A549 (cell line): Measurements from ENCODE around the gene RAB32.

ENCODE experiments used
- EP300 ChIP-seq, 2 experiments: fragments of >200 bp; sonication (Bioruptor Twin); formaldehyde crosslinking; IDR thresholded peaks; 2 replicates in 1 of 2; 3 replicates in 1 of 2; pipeline ENCODE4 v1.6.1; 2016 to 2017
- JUN ChIP-seq, 2 experiments: fragments of >200 bp; sonication (Bioruptor Twin); formaldehyde crosslinking; IDR thresholded peaks; 2 replicates in 1 of 2; 3 replicates in 1 of 2; pipeline ENCODE4 v1.6.1; 2016 to 2017
- POLR2A ChIP-seq: IDR thresholded peaks from 2 replicates; pipeline ENCODE4 v1.6.1; 2012; ENCODE audit warnings: mild to moderate bottlenecking, low read length
- RFX5 ChIP-seq: fragments of 450-650 bp; IDR thresholded peaks from 2 replicates; pipeline ENCODE4 v1.7.1; 2014; ENCODE audit warnings: antibody characterized with exemption, mild to moderate bottlenecking, moderate library complexity
- ZFP36 ChIP-seq: fragments of 450-650 bp; IDR thresholded peaks from 2 replicates; pipeline ENCODE4 v1.6.1; 2014; ENCODE audit warnings: borderline replicate concordance; ENCODE audit not compliant: partially characterized antibody
- ZNF302 ChIP-seq: fragments of 250-450 bp; sonication (Bioruptor Pico); IDR thresholded peaks from 2 replicates; pipeline ENCODE4 v1.9.0; 2021; ENCODE audit warnings: inconsistent platforms, mild to moderate bottlenecking, moderate library complexity
- TF ChIP-seq, protein P1 (sequence below): fragments of >200 bp; sonication (Bioruptor Twin); formaldehyde crosslinking; IDR thresholded peaks from 3 replicates; pipeline ENCODE4 v1.5.1; 2016
- TF ChIP-seq, protein P2 (sequence below): IDR thresholded peaks from 2 replicates; pipeline ENCODE4 v1.6.1; 2012
- TF ChIP-seq, protein P3 (sequence below): fragments of 250-450 bp; sonication (Bioruptor Pico); IDR thresholded peaks from 2 replicates; pipeline ENCODE4 v1.5.0; 2020; ENCODE audit warnings: low read depth, mild to moderate bottlenecking, moderate library complexity

DNA sequence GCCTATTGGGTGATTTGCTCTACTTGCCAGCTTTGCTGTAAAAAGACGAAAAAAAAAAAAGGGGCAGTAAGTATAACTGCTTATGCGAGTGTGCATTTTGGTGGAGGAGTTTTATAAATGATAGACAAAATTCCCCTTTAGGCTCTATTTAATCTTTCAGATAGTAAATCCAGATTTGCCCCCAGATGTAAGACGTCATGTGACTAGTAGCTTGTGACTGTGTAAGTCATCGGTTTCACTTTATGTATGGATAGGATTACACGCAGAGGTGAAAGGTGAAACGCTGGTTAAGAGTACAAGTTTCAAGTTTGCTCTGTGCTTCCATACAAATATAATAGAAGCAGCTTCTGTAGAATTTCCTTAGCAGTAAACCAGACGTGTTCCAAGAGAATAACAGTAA, 7.9 kb downstream of the RAB32 start:
- TF ChIP-seq, protein P1, sequence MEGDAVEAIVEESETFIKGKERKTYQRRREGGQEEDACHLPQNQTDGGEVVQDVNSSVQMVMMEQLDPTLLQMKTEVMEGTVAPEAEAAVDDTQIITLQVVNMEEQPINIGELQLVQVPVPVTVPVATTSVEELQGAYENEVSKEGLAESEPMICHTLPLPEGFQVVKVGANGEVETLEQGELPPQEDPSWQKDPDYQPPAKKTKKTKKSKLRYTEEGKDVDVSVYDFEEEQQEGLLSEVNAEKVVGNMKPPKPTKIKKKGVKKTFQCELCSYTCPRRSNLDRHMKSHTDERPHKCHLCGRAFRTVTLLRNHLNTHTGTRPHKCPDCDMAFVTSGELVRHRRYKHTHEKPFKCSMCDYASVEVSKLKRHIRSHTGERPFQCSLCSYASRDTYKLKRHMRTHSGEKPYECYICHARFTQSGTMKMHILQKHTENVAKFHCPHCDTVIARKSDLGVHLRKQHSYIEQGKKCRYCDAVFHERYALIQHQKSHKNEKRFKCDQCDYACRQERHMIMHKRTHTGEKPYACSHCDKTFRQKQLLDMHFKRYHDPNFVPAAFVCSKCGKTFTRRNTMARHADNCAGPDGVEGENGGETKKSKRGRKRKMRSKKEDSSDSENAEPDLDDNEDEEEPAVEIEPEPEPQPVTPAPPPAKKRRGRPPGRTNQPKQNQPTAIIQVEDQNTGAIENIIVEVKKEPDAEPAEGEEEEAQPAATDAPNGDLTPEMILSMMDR, result no peak
- TF ChIP-seq JUN (IDR thresholded peaks at IDR 0.05) (no peak), EP300 (IDR thresholded peaks at IDR 0.05) (no peak), ZFP36 (no peak), RFX5 (no peak), POLR2A (no peak), ZNF302 (CRISPR knock-in tag) (no peak)
- TF ChIP-seq, protein P2, sequence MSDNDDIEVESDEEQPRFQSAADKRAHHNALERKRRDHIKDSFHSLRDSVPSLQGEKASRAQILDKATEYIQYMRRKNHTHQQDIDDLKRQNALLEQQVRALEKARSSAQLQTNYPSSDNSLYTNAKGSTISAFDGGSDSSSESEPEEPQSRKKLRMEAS, result no peak
- TF ChIP-seq, protein P3, sequence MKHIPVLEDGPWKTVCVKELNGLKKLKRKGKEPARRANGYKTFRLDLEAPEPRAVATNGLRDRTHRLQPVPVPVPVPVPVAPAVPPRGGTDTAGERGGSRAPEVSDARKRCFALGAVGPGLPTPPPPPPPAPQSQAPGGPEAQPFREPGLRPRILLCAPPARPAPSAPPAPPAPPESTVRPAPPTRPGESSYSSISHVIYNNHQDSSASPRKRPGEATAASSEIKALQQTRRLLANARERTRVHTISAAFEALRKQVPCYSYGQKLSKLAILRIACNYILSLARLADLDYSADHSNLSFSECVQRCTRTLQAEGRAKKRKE (CRISPR knock-in tag), result no peak
